Neural cell (in vitro differentiated cells): Measurements from ENCODE around the gene ADM. TPM values are rescaled to one million over a fixed set of nuclear protein-coding genes. Genes with fewer than 3 reads are reported as not detected.

Source experiments
- H2AFZ ChIP-seq: fragments of 200-600, 300-800 bp; sonication (generic), shearing (Covaris generic); 2 replicates; pipeline ENCODE4 v1.6.0; 2014; ENCODE audit warnings: low read depth, mild to moderate bottlenecking, antibody characterized with exemption, low read length, moderate library complexity
- H3F3A ChIP-seq: fragments of 200-600 bp; shearing (Covaris generic); 2 replicates; pipeline ENCODE4 v1.6.1; 2016; ENCODE audit warnings: mild to moderate bottlenecking, moderate library complexity, mixed read lengths, antibody characterized with exemption, low read length; ENCODE audit not compliant: insufficient read depth, poor library complexity, severe bottlenecking
- H3K27ac ChIP-seq: fragments of 200-600, 300-800 bp; sonication (generic), shearing (Covaris generic); 2 replicates; pipeline ENCODE4 v1.5.1; 2014; ENCODE audit warnings: mild to moderate bottlenecking, low read length, moderate library complexity
- H3K27me3 ChIP-seq: fragments of 300-800, 200-600 bp; sonication (generic), shearing (Covaris generic); 2 replicates; pipeline ENCODE4 v1.6.0; 2014; ENCODE audit warnings: mild to moderate bottlenecking, low read depth, low read length, moderate library complexity; ENCODE audit not compliant: insufficient read depth
- H3K36me3 ChIP-seq: fragments of 300-800, 200-600 bp; sonication (generic), shearing (Covaris generic); 2 replicates; pipeline ENCODE4 v1.5.1; 2014; ENCODE audit warnings: mild to moderate bottlenecking, antibody characterized with exemption, low read length, moderate library complexity; ENCODE audit not compliant: insufficient read depth
- H3K4me2 ChIP-seq: fragments of 300-800, 200-600 bp; sonication (generic), shearing (Covaris generic); 2 replicates; pipeline ENCODE4 v1.6.0; 2014; ENCODE audit warnings: mild to moderate bottlenecking, low read length
- H3K4me3 ChIP-seq: fragments of 300-800, 200-600 bp; sonication (generic), shearing (Covaris generic); 2 replicates; pipeline ENCODE4 v1.5.1; 2014; ENCODE audit warnings: mild to moderate bottlenecking, low read length, moderate library complexity
- H3K79me2 ChIP-seq: fragments of 200-600 bp; shearing (Covaris generic); replicated peaks from 2 replicates; pipeline ENCODE4 v1.6.0; 2014; ENCODE audit warnings: mild to moderate bottlenecking, low read length, moderate library complexity; ENCODE audit not compliant: insufficient read depth
- H3K9ac ChIP-seq: fragments of 300-800, 200-600 bp; sonication (generic), shearing (Covaris generic); 2 replicates; pipeline ENCODE4 v1.6.1; 2016; ENCODE audit warnings: mild to moderate bottlenecking, low read length, mixed read lengths
- H3K9me2 ChIP-seq: fragments of 200-600 bp; shearing (Covaris generic); 2 replicates; pipeline ENCODE4 v1.6.1; 2016; ENCODE audit warnings: mild to moderate bottlenecking, low read length, mixed read lengths; ENCODE audit not compliant: insufficient read depth
- H3K9me3 ChIP-seq: fragments of 200-600, 300-800 bp; sonication (generic), shearing (Covaris generic); 2 replicates; pipeline ENCODE4 v1.6.1; 2016; ENCODE audit warnings: mild to moderate bottlenecking, mixed run types, low read length, moderate library complexity, mixed read lengths
- H4K20me1 ChIP-seq: fragments of 200-600 bp; shearing (Covaris generic); 2 replicates; pipeline ENCODE4 v1.6.1; 2016; ENCODE audit warnings: mild to moderate bottlenecking, mixed run types; ENCODE audit not compliant: insufficient read depth
- EP300 ChIP-seq: fragments of 450-650 bp; conservative IDR thresholded peaks from 2 replicates; pipeline ENCODE4 v1.6.1; 2014; ENCODE audit warnings: antibody characterized with exemption, mild to moderate bottlenecking, moderate library complexity; ENCODE audit not compliant: poor library complexity, severe bottlenecking
- EZH2 ChIP-seq: fragments of 200-600, 300-800 bp; shearing (Covaris generic), sonication (generic); IDR thresholded peaks from 2 replicates; pipeline ENCODE4 v1.6.1; 2014; ENCODE audit warnings: antibody characterized with exemption, low read length, borderline replicate concordance, mild to moderate bottlenecking; ENCODE audit not compliant: insufficient read depth, poor library complexity, severe bottlenecking
- MXI1 ChIP-seq: fragments of 450-650 bp; conservative IDR thresholded peaks from 2 replicates; pipeline ENCODE4 v1.6.1; 2014; ENCODE audit warnings: antibody characterized with exemption, mild to moderate bottlenecking; ENCODE audit not compliant: poor library complexity, severe bottlenecking
- POLR2AphosphoS5 ChIP-seq: IDR thresholded peaks from 2 replicates; pipeline ENCODE4 v1.6.1; 2012
- RAD21 ChIP-seq: fragments of 450-650 bp; conservative IDR thresholded peaks from 2 replicates; pipeline ENCODE4 v1.6.1; 2014; ENCODE audit warnings: antibody characterized with exemption, mild to moderate bottlenecking, moderate library complexity
- SMC3 ChIP-seq: fragments of 450-650 bp; conservative IDR thresholded peaks from 2 replicates; pipeline ENCODE4 v1.6.1; 2014; ENCODE audit warnings: antibody characterized with exemption, mild to moderate bottlenecking, moderate library complexity; ENCODE audit not compliant: poor library complexity
- TAF1 ChIP-seq: IDR thresholded peaks from 2 replicates; pipeline ENCODE4 v1.6.1; 2012; ENCODE audit warnings: low read depth
- polyA plus RNA-seq: library from polyadenylated mRNA; depleted of rRNA; stranded (reverse); fragments of >200 nt; gene quantifications from 2 replicates; pipeline ENCODE4 v1.2.3, GENCODE V29; 2014
- TF ChIP-seq, protein P1 (sequence below): fragments of 450-650 bp; IDR thresholded peaks from 2 replicates; pipeline ENCODE4 v1.5.1; 2014; ENCODE audit warnings: antibody characterized with exemption, mild to moderate bottlenecking, moderate library complexity; ENCODE audit not compliant: poor library complexity, severe bottlenecking
- TF ChIP-seq, protein P2 (sequence below): IDR thresholded peaks from 2 replicates; pipeline ENCODE4 v1.6.1; 2012; ENCODE audit warnings: borderline replicate concordance

The ADM gene
- polyA plus RNA-seq, 1 donor from 2014 or later = 1.6 TPM

DNA sequence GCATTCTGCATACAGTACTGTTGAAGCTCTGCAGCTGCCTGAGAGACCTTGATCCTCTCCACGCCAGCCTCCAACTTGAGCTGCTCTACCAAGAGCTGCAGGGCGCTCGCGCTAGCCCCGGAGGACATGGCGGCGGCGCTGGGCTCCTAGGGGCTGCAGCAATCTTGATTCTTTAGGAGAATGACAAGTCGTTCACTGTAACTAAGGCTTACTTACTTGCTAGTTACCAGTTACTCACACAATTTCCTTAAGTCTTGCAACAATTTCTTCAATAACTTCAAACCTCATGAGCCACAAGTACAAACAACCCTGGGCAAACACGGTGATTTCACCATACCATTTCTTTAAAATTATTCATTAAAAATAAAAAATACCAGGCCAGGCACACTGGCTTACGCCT, 32.7 kb upstream of the ADM start:
- no peak for TF ChIP-seq EZH2
- Histone ChIP-seq H3K27me3 (no peaks in the 10 kb centered on the region), H3K4me3 (no peak overlapping the region), H4K20me1 (no peaks in the 10 kb centered on the region), H3K79me2 (no peaks in the 10 kb centered on the region), H3K9me3 (no peaks in the 10 kb centered on the region), H3F3A (no peaks in the 10 kb centered on the region), H3K9me2 (no peaks in the 10 kb centered on the region), H3K36me3 (no peaks in the 10 kb centered on the region), H3K9ac (no peak overlapping the region), H3K27ac (no peak overlapping the region), H3K4me2 (no peak overlapping the region), H2AFZ (no peak overlapping the region)

DNA sequence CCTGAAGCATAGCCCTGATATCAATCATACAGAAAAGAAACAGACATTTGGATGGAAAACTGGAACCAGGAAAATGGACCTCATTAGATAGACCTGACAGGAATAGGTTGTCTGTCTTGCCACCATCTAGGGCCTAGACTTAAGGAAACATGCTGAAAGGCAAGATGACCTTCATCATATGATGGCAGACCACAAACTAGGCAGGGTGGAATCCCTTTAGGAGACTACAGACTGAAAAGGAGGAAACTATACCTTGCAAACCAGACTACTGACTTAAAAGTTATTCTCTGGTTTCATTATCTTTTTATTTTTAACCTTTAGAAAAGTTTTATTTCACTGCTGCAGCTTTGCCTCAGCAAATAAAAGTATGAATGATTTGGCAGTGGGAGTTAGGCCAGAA, 31.1 kb upstream of the ADM start:
- Histone ChIP-seq H4K20me1 (no peaks in the 10 kb centered on the region), H3K79me2 (peaks cover 8% of the 10 kb centered on the region), H3K27ac (no peak overlapping the region), H3K9me3 (no peaks in the 10 kb centered on the region), H3K36me3 (no peaks in the 10 kb centered on the region), H3F3A (no peaks in the 10 kb centered on the region), H3K4me3 (no peak overlapping the region), H3K4me2 (no peak overlapping the region), H3K9me2 (no peaks in the 10 kb centered on the region), H3K27me3 (no peaks in the 10 kb centered on the region), H2AFZ (no peak overlapping the region), H3K9ac (no peak overlapping the region)
- TF ChIP-seq MXI1 = no peak
- TF ChIP-seq, protein P1, sequence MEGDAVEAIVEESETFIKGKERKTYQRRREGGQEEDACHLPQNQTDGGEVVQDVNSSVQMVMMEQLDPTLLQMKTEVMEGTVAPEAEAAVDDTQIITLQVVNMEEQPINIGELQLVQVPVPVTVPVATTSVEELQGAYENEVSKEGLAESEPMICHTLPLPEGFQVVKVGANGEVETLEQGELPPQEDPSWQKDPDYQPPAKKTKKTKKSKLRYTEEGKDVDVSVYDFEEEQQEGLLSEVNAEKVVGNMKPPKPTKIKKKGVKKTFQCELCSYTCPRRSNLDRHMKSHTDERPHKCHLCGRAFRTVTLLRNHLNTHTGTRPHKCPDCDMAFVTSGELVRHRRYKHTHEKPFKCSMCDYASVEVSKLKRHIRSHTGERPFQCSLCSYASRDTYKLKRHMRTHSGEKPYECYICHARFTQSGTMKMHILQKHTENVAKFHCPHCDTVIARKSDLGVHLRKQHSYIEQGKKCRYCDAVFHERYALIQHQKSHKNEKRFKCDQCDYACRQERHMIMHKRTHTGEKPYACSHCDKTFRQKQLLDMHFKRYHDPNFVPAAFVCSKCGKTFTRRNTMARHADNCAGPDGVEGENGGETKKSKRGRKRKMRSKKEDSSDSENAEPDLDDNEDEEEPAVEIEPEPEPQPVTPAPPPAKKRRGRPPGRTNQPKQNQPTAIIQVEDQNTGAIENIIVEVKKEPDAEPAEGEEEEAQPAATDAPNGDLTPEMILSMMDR = no peak

DNA sequence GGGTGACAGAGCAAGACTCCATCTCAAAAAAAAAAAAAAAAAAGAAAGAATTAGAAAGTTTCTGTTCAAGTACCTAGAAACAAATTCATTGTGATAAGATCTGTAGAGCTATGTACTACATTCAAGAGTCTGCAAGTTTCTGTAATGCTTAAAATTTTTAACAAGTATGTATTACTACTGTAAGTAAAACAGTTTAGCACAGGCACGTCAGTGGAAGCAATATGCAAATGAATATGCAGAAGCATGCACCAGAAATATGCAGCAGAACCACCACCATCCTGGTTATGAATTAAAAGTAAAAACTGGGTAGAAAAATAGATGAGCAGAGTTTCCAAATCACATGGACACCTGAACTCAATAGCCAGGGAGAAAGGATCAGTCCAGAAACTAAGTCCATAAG, 30.1 kb upstream of the ADM start:
- H3K79me2 ChIP-seq = peaks cover 8% of the 10 kb centered on the region
- no peaks in the 10 kb centered on the region for H3K9me3 ChIP-seq
- H3K4me3 ChIP-seq = no peak overlapping the region
- no peak overlapping the region for H2AFZ ChIP-seq
- no peak overlapping the region for H3K27ac ChIP-seq
- H4K20me1 ChIP-seq = no peaks in the 10 kb centered on the region
- no peaks in the 10 kb centered on the region for H3K27me3 ChIP-seq
- no peak for TF ChIP-seq POLR2AphosphoS5
- no peak for TF ChIP-seq EP300
- no peak for TF ChIP-seq TAF1
- no peak for TF ChIP-seq SMC3
- TF ChIP-seq EZH2 = no peak
- no peak for TF ChIP-seq MXI1
- TF ChIP-seq, protein P1 = no peak
- TF ChIP-seq, protein P2, sequence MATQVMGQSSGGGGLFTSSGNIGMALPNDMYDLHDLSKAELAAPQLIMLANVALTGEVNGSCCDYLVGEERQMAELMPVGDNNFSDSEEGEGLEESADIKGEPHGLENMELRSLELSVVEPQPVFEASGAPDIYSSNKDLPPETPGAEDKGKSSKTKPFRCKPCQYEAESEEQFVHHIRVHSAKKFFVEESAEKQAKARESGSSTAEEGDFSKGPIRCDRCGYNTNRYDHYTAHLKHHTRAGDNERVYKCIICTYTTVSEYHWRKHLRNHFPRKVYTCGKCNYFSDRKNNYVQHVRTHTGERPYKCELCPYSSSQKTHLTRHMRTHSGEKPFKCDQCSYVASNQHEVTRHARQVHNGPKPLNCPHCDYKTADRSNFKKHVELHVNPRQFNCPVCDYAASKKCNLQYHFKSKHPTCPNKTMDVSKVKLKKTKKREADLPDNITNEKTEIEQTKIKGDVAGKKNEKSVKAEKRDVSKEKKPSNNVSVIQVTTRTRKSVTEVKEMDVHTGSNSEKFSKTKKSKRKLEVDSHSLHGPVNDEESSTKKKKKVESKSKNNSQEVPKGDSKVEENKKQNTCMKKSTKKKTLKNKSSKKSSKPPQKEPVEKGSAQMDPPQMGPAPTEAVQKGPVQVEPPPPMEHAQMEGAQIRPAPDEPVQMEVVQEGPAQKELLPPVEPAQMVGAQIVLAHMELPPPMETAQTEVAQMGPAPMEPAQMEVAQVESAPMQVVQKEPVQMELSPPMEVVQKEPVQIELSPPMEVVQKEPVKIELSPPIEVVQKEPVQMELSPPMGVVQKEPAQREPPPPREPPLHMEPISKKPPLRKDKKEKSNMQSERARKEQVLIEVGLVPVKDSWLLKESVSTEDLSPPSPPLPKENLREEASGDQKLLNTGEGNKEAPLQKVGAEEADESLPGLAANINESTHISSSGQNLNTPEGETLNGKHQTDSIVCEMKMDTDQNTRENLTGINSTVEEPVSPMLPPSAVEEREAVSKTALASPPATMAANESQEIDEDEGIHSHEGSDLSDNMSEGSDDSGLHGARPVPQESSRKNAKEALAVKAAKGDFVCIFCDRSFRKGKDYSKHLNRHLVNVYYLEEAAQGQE = no peak
- no peak for TF ChIP-seq RAD21
- H3F3A ChIP-seq = no peaks in the 10 kb centered on the region
- H3K4me2 ChIP-seq = no peak overlapping the region
- no peaks in the 10 kb centered on the region for H3K9me2 ChIP-seq
- no peaks in the 10 kb centered on the region for H3K36me3 ChIP-seq
- H3K9ac ChIP-seq = no peak overlapping the region
